Muscle of leg (tissue), 11 donors: ENCODE measurements around the gene YTHDF1. TPM values are rescaled to one million over a fixed set of nuclear protein-coding genes. Genes with fewer than 3 reads are reported as not detected.
"Not testable (repeated sequence)": the region's sequence is repeated elsewhere in the genome, so short reads cannot be mapped to it uniquely, and the experiment has no call there.

Experiments
- DNase-seq: peaks from one replicate; pipeline ENCODE4 v3.0.0; 2013
- H3K27ac ChIP-seq: one replicate; pipeline ENCODE4 v1.5.1; 2013; ENCODE audit warnings: mild to moderate bottlenecking, low read length, control low read depth
- H3K27me3 ChIP-seq: one replicate; pipeline ENCODE4 v1.6.1; 2013; ENCODE audit warnings: low read length; ENCODE audit not compliant: control insufficient read depth, insufficient read depth
- H3K36me3 ChIP-seq: one replicate; pipeline ENCODE4 v1.6.1; 2013; ENCODE audit warnings: low read length; ENCODE audit not compliant: control insufficient read depth, insufficient read depth
- H3K4me1 ChIP-seq: one replicate; pipeline ENCODE4 v1.6.1; 2013; ENCODE audit warnings: low read length; ENCODE audit not compliant: control insufficient read depth, insufficient read depth
- H3K4me3 ChIP-seq: one replicate; pipeline ENCODE4 v1.5.1; 2013; ENCODE audit warnings: low read length, control low read depth
- H3K9me3 ChIP-seq: replicated peaks from 2 replicates; pipeline ENCODE4 v1.6.1; 2013; ENCODE audit warnings: low read depth, low read length; ENCODE audit not compliant: control insufficient read depth
- WGBS: methylation state at CpG from one replicate; pipeline ENCODE4 v1.1.5; 2013; ENCODE audit warnings: missing lambda C conversion rate; ENCODE audit not compliant: insufficient coverage; 5-methylcytosine and 5-hydroxymethylcytosine counted together
- polyA plus RNA-seq, 8 donors: library from polyadenylated mRNA; unstranded; fragments of 120-200 nt; gene quantifications; one replicate each; pipeline versions ENCODE4 v1.2.1 to v1.2.3, GENCODE V29; 2013; ENCODE audit warnings: inconsistent platforms in 1 of 8, low replicate concordance in 1 of 8; ENCODE audit not compliant: insufficient read length in 8 of 8, insufficient read depth in 1 of 8
- total RNA-seq: library from RNA; stranded (reverse); fragments of 120-200 nt; gene quantifications from one replicate; pipeline ENCODE4 v1.2.4, GENCODE V29; 2013

The YTHDF1 gene
- total and polyA plus RNA-seq, 9 donors: 16.8 to 34.7 (median 28.4) TPM

DNA sequence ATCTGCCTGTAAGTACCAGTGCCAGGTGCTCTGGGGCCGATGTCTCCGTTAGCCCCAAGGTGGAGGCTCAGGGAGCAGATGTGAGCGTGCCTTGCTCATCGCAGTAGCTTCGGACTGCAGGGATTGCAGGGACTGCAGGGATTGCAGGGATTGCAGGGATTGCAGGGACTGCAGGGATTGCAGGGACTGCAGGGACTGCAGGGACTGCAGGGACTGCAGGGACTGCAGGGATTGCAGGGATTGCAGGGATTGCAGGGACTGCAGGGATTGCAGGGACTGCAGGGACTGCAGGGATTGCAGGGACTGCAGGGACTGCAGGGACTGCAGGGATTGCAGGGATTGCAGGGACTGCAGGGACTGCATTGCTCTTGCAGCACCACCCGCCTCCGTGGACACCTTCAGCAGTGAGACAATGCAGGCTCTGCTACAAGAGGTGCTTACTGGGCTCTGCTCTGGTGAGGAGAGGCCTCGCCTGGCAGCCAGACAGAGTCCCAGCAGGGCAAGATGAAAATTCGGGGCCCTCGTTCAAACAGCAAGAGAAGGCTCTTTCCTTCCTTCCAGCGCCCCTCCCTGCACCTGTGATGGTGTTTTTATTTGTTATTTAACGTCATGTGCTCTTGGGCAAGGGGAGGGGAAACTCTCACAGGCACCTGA, 5.6 kb upstream of the YTHDF1 start:
- H3K36me3 ChIP-seq, H3K9me3 ChIP-seq, H3K27ac ChIP-seq, H3K4me3 ChIP-seq, H3K27me3 ChIP-seq, DNase-seq: not testable (repeated sequence)
- 59% methylated on average over 6 of the region's 12 CpGs for WGBS
- peaks cover 24% of the 10 kb centered on the region for H3K4me1 ChIP-seq

DNA sequence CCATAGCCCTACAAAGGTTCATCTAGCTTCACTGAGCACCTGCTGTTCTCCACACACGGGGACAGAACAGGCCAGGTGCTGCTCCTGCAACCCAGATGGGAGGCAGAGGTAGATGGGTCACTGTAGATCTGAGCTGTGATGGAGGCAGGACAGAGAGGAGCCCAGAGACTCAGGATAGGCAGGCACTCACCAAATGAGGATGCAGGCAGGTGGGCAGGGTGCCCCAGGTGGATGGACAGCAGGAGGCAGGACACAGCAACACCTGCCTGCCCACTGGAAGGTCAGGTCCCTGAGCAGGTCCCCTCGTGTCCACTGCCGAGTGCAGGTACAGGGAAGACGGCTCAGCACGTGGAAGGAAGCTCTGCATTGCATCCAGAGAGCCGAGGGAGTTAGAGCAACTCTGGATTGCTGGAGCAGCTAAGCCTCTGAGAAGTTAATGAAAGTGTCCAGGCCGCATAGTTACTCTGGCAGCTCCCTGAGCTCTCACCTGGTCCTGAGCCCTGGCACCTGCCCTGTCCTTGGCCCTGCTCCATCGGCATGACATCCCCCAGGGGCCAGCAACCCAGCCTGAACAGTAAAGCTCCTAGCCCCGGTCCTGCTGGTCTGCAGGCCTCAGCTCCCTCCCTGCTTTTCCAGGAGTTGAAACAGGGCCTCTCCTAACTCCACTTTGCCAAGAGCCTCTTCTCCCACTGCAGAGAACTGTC, 4.9 kb upstream of the YTHDF1 start:
- 32% methylated on average over 8 of the region's 9 CpGs for WGBS
- no peak for DNase-seq
- Histone ChIP-seq H3K4me1 (peaks cover 26% of the 10 kb centered on the region), H3K27me3 (peaks cover 4% of the 10 kb centered on the region), H3K27ac (no peak overlapping the region), H3K36me3 (no peaks in the 10 kb centered on the region), H3K9me3 (no peaks in the 10 kb centered on the region), H3K4me3 (no peak overlapping the region)

DNA sequence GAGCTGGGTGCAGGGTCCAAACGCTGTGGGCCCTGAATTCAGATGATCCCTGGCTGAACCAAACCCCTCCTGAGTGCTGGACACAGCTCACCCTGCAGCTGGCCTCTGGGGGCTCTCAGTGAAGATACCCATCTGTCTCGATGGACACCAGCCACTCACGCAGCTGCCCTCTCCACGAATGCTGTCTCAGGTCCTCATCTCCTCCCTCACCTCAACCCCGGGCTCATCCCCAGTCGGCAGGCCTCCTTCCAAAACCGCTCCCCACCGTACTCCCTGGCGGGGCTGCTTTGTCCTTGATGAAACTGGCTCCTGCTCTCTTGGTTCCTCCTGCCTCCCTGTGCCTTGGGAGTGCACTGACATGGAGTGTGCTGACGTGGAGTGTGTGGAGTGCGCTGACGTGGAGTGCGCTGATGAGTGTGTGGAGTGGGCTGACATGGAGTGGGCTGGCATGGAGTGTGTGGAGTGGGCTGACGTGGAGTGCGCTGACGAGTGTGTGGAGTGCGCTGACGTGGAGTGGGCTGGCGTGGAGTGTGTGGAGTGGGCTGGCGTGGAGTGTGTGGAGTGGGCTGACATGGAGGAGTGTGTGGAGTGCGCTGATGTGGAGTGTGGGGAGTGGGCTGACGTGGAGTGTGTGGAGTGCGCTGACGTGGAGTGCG, 4.1 kb upstream of the YTHDF1 start:
- H3K4me3 ChIP-seq: no peak overlapping the region
- 72% methylated on average over 17 of the region's 25 CpGs for WGBS
- no peaks in the 10 kb centered on the region for H3K9me3 ChIP-seq
- H3K4me1 ChIP-seq: peaks cover 28% of the 10 kb centered on the region
- no peak for DNase-seq
- peaks cover 4% of the 10 kb centered on the region for H3K27me3 ChIP-seq
- no peak overlapping the region for H3K27ac ChIP-seq
- no peaks in the 10 kb centered on the region for H3K36me3 ChIP-seq

DNA sequence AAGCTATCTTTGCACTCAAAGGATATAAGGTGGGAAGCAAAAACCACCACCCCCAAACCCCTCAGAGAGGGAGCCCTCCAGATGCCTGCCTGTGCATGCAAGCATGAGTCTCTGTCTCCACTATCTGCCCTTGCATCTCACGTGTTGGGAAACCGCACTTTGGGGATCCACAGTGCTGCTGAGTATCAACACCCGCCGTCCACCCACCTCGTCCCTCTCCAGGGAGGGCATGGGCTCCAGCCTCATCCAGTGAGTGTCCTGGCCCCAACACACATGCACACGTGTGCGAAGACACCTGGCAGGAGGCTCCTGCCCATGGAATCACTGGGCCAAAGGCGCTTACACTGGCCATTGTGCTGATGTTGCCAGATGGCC, 3.5 kb upstream of the YTHDF1 start:
- DNase-seq: no peak

DNA sequence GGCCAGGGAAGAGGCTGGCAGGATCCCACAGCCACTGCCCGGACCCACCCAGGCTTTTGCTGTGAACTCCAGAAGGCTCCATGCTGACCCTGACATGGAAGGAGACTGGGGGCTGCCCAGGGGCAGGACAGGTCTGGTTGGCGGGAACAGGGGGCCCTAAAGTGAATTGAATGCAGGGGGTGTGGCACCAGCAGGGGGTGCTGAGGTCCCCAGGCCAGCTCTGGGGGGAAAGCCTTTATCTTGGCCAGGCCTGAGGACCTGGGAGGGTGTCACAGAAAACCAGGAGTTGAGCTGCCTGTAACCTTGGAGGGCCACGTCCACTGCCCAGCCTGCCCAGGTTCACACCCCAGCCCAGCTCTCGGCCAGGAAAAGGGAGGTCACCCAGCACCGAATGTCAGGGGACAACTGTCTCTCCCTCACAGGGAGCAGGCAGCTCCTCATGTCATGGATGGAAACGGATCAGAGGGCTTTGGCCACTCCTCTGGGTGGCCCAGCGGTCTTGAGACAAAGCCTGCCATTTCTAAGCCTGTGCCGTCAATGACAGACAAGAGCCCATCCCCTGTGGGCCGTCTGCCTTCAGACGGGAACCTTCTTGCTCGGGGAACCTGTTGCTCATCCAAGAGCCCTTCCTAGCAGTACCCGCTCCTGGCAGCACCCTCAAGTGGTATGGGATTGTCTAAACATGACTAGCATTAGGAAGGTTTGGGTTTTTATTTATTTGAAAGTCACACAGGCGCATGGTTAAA, 2.9 kb upstream of the YTHDF1 start:
- no peak overlapping the region for H3K4me3 ChIP-seq
- peaks cover 7% of the 10 kb centered on the region for H3K36me3 ChIP-seq
- H3K9me3 ChIP-seq: no peaks in the 10 kb centered on the region
- no peak for DNase-seq
- peaks cover 4% of the 10 kb centered on the region for H3K27me3 ChIP-seq
- H3K4me1 ChIP-seq: peaks cover 22% of the 10 kb centered on the region
- H3K27ac ChIP-seq: no peak overlapping the region
- WGBS: 79% methylated on average over 7 of the region's 13 CpGs

More for the DNA sequence above, 3.5 kb upstream of the YTHDF1 start:
- peaks cover 26% of the 10 kb centered on the region for H3K4me1 ChIP-seq
- peaks cover 4% of the 10 kb centered on the region for H3K36me3 ChIP-seq
- no peak overlapping the region for H3K27ac ChIP-seq
- no peaks in the 10 kb centered on the region for H3K9me3 ChIP-seq
- WGBS: 77% methylated on average over 8 of the region's 8 CpGs
- no peak overlapping the region for H3K4me3 ChIP-seq
- H3K27me3 ChIP-seq: peaks cover 4% of the 10 kb centered on the region

DNA sequence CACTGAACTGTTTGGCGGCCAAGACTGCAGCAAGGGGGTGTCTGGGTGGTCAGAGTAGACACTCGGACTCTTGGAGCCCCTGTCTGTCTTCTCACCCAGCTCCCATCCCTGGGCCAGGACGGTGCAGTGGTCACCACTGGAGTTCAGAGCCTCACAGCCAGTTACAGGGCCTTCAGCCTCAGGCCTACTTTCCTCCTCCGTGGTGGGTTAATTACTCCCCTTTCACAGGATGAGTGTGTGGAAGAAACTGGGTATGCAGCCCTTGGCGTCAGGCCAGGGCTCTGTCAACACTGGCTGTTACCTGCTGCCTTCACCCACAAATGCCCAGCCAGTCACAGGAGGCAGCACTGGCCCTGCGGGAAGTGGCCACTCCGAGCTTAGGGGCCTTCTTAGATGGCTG, 1.8 kb upstream of the YTHDF1 start:
- WGBS: 82% methylated on average over 3 of the region's 7 CpGs
- Histone ChIP-seq H3K4me1 (peaks cover 17% of the 10 kb centered on the region), H3K9me3 (no peaks in the 10 kb centered on the region), H3K4me3 (no peak overlapping the region), H3K27me3 (peaks cover 4% of the 10 kb centered on the region), H3K36me3 (peaks cover 16% of the 10 kb centered on the region), H3K27ac (no peak overlapping the region)
- DNase-seq: no peak

DNA sequence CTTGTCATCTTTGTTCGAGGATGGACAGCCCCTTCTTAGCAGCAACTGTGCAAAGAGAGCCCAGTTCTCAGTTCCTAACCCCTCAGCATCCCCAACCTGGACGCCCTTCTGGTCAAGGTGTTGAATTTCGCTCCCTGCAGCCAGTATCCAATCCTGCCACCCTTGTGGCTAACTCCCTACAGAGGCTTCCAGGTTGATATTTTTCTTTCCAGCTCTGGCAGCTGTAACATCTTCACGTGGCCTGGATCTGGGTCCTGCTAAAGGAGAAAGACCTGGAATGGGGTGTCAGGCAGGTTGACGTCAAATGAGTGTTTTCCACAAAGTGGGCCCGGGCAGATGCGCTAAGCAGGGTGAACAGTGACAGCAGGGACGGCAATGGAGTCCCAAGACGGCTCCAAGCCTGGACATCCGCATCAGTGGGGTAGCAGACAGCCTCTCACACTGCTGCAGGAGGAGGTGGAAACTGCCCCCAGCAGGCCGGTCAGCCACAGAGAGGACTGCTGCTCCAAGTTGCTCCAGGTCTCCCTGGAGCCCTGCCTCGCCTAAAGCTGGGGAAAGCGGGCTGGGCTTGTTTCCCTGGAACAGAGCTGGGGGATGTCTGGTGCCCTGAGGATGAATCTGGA, 1.0 kb upstream of the YTHDF1 start:
- H3K9me3 ChIP-seq: no peaks in the 10 kb centered on the region
- H3K36me3 ChIP-seq: peaks cover 24% of the 10 kb centered on the region
- H3K27ac ChIP-seq: peak overlapping the region; percentile 89
- 64% methylated on average over 13 of the region's 13 CpGs for WGBS
- DNase-seq: no peak
- H3K4me1 ChIP-seq: peaks cover 17% of the 10 kb centered on the region
- H3K27me3 ChIP-seq: peaks cover 2% of the 10 kb centered on the region
- H3K4me3 ChIP-seq: peak overlapping the region; percentile 73

DNA sequence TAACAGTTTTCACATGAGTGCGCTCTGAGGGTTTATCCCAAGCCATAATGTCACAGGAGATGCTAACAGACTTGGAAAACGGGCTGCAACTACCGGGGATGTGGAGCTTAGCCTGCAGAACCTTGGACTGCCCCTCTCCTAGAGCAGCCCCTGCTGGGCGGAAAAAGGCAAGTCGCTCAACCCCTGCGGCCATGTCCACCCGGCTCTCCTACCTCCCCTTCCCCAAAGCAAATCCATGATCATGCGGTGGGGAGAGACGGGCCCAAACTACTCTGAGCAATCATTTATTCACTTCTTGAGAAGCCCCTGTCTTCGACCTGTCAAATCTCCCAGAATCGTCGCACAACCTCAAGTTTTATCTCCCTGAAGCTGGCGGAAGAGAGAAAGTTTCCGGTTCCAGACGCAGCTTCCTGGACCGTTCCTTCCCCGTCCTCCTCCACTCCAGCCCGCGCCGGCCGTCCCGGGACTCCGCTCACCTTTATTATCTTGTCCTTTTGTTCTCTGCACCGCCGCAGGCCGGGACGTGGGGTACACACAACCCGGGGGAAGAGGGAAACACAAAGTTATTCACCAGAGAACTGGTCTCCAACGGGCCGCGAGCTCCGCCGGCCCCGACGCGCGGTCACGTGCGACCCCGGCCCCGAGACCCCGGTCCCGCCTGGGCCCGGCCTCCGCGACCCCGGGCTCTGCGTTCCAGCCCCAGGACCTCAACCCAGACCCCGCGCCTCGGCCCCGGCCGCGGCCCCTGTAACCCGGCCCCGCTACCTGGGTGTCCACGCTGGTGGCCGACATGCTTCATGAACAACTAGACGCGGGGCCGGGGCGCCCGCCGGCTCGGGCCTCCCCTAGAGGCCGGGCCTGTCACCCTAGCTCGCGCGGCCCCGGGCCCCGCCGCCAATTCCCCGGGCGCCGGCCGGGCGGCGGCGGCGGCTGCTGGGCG, 560 bp downstream of the YTHDF1 start:
- H3K9me3 ChIP-seq: no peaks in the 10 kb centered on the region
- DNase-seq: peak; percentile 39
- H3K4me1 ChIP-seq: peaks cover 17% of the 10 kb centered on the region
- peaks cover 38% of the 10 kb centered on the region for H3K36me3 ChIP-seq
- H3K27ac ChIP-seq: peak overlapping the region; percentile 76
- WGBS: 2% methylated on average over 80 of the region's 81 CpGs
- H3K4me3 ChIP-seq: peak overlapping the region; percentile 72
- no peaks in the 10 kb centered on the region for H3K27me3 ChIP-seq

DNA sequence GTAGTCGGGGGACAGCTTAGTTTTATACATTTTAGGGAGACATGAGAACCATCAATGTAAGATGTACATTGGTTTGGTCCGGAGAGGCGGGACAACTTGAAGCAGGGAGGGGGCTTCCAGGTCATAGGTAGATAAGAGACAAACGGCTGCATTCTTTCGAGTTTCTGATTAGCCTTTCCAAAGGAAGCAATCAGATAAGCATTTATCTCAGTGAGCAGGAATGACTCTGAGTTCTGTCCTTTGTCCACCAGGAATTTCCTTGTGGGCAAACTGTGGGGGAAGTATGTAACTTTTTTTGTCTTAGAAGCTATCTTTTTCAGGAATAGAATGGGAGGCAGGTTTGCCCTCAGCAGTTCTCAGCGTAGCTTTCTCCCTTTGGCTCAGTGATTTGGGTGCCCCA, 1.4 kb downstream of the YTHDF1 start:
- Histone ChIP-seq H3K9me3 (no peaks in the 10 kb centered on the region), H3K27me3 (no peaks in the 10 kb centered on the region), H3K36me3 (peaks cover 46% of the 10 kb centered on the region), H3K4me1 (peaks cover 17% of the 10 kb centered on the region), H3K27ac (no peak overlapping the region), H3K4me3 (no peak overlapping the region)
- no peak for DNase-seq
- 100% methylated on average over 3 of the region's 6 CpGs for WGBS
